ENCODE results near the gene PDE3B.

- TF ChIP-seq RFX5 (IDR thresholded peaks at IDR 0.05; ENCODE audit: low read length) (no peak), RAD21 (IDR thresholded peaks at IDR 0.05; ENCODE audit: low read length) (no peak), GABPA (IDR thresholded peaks at IDR 0.05; ENCODE audit: low read depth) (no peak)
These were observed 99.4 kb downstream of the PDE3B start for GRCh38 chr11:14742849-14743559.

Data from SK-N-SH (cell line).